Fibroblast of villous mesenchyme (primary cell): Measurements from ENCODE around the gene DBT. TPM values are rescaled to one million over a fixed set of nuclear protein-coding genes. Genes with fewer than 3 reads are reported as not detected.

Source experiments
- DNase-seq: peaks from one replicate; pipeline ENCODE4 v3.0.0-alpha.2; 2010; ENCODE audit warnings: low read depth
- H3K4me3 ChIP-seq: 2 replicates; pipeline ENCODE4 v1.5.1; 2011; ENCODE audit warnings: low read depth, mild to moderate bottlenecking, low read length
- total RNA-seq: library from RNA; depleted of rRNA; stranded (reverse); fragments of >200 nt; gene quantifications from 2 replicates; pipeline ENCODE4 v1.2.3, GENCODE V29; 2012
- TF ChIP-seq, protein P1 (sequence below): IDR thresholded peaks from 2 replicates; pipeline ENCODE4 v1.5.1; 2012; ENCODE audit warnings: low read depth, mild to moderate bottlenecking, low read length; ENCODE audit not compliant: insufficient read depth

DBT gene
- total RNA-seq, 1 donor, result 6.0 TPM

DNA sequence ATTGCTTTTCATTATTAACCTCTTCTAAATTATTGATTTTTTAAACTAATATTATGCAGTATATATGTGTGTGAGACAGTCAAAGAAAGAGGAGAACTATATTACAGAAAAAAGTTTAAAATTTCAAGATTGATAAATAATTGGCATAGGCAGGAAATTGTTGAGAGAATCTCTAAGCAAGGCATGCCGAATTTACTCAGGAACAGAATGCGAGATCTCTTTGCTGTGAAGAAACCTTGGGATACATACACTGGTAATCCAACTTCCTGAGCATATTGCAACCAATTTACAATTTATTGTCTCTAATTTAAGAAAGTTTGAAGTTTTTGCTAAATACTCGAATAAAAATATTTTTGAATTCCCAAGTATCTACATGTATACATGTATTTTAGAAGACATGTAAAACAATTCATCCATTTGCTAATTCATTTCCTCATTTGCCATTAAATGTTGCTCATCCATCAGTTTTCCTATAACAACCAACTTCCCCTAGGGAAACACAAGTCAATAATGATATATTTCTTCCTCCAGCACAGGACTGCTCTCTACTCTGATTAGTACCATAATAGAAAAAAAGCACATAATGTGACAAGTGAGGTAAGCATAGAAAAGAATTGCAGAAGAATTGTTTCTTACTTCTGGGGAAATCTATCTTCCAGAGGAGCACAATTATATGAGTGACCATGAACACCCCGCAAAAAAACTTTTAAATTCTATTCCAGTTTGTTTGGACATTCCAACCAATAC is 72.2 kb downstream of the DBT start:
- DNase-seq, result no peak
- no peak overlapping the region for H3K4me3 ChIP-seq
- TF ChIP-seq, protein P1, sequence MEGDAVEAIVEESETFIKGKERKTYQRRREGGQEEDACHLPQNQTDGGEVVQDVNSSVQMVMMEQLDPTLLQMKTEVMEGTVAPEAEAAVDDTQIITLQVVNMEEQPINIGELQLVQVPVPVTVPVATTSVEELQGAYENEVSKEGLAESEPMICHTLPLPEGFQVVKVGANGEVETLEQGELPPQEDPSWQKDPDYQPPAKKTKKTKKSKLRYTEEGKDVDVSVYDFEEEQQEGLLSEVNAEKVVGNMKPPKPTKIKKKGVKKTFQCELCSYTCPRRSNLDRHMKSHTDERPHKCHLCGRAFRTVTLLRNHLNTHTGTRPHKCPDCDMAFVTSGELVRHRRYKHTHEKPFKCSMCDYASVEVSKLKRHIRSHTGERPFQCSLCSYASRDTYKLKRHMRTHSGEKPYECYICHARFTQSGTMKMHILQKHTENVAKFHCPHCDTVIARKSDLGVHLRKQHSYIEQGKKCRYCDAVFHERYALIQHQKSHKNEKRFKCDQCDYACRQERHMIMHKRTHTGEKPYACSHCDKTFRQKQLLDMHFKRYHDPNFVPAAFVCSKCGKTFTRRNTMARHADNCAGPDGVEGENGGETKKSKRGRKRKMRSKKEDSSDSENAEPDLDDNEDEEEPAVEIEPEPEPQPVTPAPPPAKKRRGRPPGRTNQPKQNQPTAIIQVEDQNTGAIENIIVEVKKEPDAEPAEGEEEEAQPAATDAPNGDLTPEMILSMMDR, result no peak

DNA sequence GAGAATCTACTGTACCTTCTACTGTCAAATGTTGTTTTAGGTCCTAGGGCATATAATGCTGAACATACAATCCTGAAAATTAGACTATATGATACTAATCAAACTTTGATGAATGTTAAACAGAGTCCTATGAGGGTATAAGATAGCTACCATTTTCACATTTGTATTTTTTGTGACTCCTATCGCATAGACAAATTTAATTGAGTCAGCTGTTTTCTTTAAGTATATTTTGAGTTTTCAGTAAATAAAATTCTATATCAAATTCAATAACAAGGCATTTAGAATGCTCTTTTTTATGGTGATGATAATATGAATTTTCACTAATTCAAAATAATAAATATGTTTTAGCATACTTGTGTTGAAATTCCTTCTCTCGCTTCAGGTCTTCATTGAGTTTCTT is 81.6 kb downstream of the DBT start:
- TF ChIP-seq, protein P1, result no peak
- no peak for DNase-seq
- H3K4me3 ChIP-seq, result no peak overlapping the region

DNA sequence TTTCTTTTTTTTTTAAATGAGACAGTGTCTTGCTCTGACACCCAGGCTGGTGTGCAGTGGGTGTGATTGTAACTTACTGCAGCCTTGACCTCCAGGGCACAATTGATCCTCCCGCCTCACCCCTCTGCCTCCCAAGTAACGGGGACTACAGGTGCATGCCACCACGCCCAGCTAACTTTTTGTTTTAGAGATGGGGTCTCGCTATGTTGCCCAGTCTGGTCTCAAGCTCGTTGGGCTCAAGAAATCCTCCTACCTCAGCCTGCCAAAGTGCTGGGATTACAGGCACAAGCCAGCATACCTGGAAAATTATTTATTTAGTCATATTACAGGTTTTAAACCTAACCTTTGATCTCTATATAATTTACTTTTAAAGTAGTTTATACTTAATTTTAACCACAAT is 84.9 kb downstream of the DBT start:
- no peak overlapping the region for H3K4me3 ChIP-seq
- DNase-seq, result no peak
- TF ChIP-seq, protein P1, result no peak

DNA sequence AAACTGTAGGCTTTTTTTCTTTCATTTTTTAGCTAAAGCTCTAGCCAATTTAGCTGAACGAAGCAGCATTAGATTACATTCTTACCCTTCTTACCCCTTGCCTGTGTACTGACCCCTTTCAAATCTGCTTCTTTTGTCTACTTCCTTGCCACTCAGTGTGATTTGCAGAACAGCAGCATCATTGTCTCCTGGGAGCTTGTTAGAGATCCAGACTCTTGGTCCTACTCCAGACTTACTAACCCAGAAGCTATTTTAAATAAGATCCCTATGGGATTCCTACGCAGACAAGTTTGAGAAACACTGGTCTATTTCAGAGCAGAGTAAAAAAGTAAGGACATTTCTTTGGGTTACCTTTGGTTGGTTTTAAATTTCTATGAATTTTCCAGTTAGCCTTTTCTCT is 85.4 kb downstream of the DBT start:
- TF ChIP-seq, protein P1, result no peak
- no peak overlapping the region for H3K4me3 ChIP-seq
- peak; percentile 49 for DNase-seq

DNA sequence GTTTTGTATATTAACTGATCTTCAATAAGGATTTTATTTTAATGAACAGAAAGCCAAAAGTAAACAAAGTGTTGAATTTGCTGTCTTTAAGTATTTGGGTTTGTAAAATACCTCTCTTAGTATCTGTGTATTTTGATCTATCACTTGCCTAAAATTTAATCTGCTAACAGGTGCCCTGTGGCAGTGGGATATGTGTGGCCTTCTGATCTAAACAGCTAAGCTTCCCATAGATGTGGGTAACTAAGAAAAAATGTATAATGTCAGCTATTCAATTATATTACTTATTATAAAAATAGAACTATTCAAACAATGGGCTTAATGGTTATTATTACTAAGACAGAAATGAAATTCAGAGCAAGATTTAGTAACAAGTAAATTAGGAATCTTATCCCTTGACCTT is 86.8 kb downstream of the DBT start:
- no peak overlapping the region for H3K4me3 ChIP-seq
- no peak for DNase-seq
- TF ChIP-seq, protein P1, result no peak

DNA sequence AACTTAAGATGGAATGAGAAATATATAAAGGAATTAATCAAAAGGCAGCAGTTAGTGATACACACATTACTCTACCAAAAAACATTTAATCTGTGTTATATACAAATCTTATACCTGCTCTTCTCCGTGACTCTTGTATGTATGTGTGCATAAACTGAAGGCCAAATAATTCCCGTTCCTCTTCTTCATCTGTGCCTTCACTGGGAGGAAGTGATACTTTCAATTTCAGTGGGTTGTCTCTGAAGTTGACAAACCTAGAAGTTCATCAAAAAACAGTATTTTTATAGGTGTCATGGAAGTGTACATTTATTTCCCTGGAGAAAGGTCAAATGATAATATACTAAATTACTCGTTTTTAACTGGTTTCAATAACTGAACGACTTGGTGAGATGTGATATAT is 97.4 kb downstream of the DBT start:
- TF ChIP-seq, protein P1, result no peak
- no peak overlapping the region for H3K4me3 ChIP-seq
- DNase-seq, result no peak

DNA sequence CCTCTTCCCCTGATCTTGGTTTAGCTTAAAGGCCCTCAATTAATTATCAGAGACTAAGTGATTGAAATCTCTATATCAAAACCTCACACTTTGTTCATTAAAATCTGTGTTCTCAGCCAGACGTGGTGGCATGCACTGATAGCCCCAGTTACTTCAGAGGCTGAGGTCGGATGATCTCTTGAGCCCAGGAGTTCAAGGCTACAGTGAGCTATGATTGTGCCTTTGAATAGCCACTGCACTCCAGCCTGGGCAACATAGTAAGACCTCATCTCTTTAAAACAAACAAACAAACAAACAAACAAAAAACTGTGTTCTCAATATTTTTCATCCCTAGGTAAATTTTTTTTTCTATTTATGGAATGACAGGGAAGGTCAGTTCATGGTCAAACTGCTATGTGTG is 98.0 kb downstream of the DBT start:
- no peak overlapping the region for H3K4me3 ChIP-seq
- TF ChIP-seq, protein P1, result no peak
- no peak for DNase-seq
